Esophagus muscularis mucosa (tissue), 4 donors: ENCODE measurements around the gene ENDOG. TPM values are rescaled to one million over a fixed set of nuclear protein-coding genes. Genes with fewer than 3 reads are reported as not detected.

Experiments used
- DNase-seq: peaks from one replicate; pipeline ENCODE4 v3.0.0-alpha.2; 2017; ENCODE audit errors: extremely low spot score
- H3K27ac ChIP-seq, 4 donors: fragments of 200-600 bp; sonication (generic); replicated peaks in 1 of 4; 1 replicate in 3 of 4; 2 replicates in 1 of 4; pipeline ENCODE4 v1.5.1; 2016 to 2019; ENCODE audit warnings: mild to moderate bottlenecking in 1 of 4
- H3K27me3 ChIP-seq, 4 donors: fragments of 200-600 bp; sonication (generic); one replicate each; pipeline versions ENCODE4 v1.5.1 to v1.6.0; 2016 to 2019
- H3K36me3 ChIP-seq, 4 donors: fragments of 200-600 bp; sonication (generic); one replicate each; pipeline ENCODE4 v1.5.1; 2016 to 2019
- H3K4me1 ChIP-seq, 4 donors: fragments of 200-600 bp; sonication (generic); one replicate each; pipeline ENCODE4 v1.5.1; 2016 to 2019
- H3K4me3 ChIP-seq, 4 donors: fragments of 200-600 bp; sonication (generic); 1 replicate in 2 of 4; 2 replicates in 2 of 4; pipeline ENCODE4 v1.5.1; 2016 to 2019; ENCODE audit warnings: mild to moderate bottlenecking in 4 of 4, moderate library complexity in 1 of 4
- H3K9me3 ChIP-seq, 4 donors: fragments of 200-600 bp; sonication (generic); 1 replicate in 3 of 4; 2 replicates in 1 of 4; pipeline ENCODE4 v1.5.1; 2016 to 2019
- CTCF ChIP-seq, 3 experiments: fragments of 200-600 bp in 2 of 3; fragments of 450-650 bp in 1 of 3; sonication (generic) in 2 of 3; IDR thresholded peaks; one replicate each; pipeline ENCODE4 v1.5.1; 2017 to 2019; ENCODE audit warnings: antibody characterized with exemption in 3 of 3, mild to moderate bottlenecking in 2 of 3, moderate library complexity in 1 of 3
- EP300 ChIP-seq: sonication (generic); formaldehyde crosslinking; IDR thresholded peaks from one replicate; pipeline ENCODE4 v1.6.1; 2017; ENCODE audit warnings: antibody characterized with exemption
- POLR2A ChIP-seq: fragments of 450-650 bp; IDR thresholded peaks from one replicate; pipeline ENCODE4 v1.6.1; 2017; ENCODE audit warnings: antibody characterized with exemption, moderate library complexity, mild to moderate bottlenecking, low read depth
- POLR2AphosphoS5 ChIP-seq, 2 donors: sonication (generic); formaldehyde crosslinking; IDR thresholded peaks; one replicate each; pipeline ENCODE4 v1.6.1; 2017; ENCODE audit warnings: antibody characterized with exemption in 2 of 2
- WGBS: methylation state at CpG from one replicate; pipeline ENCODE4 v1.1.5; 2018; 5-methylcytosine and 5-hydroxymethylcytosine counted together
- intact Hi-C: fragments of 100-400 bp; cut with DNase I; formaldehyde crosslinking; loops from one replicate; pipeline ENCODE4 v1.15.1; 2023
- total RNA-seq, 4 donors: library from RNA; depleted of rRNA; stranded (reverse); fragments of >200 nt; gene quantifications; one replicate each; pipeline versions ENCODE4 v1.1.0 to v1.2.1, GENCODE V29; 2016

The ENDOG gene
- total RNA-seq, 4 donors from 2014 or later = 21.4 to 44.5 (median 37.5) TPM

- Histone ChIP-seq H3K9me3 (no peaks in the 10 kb centered on the region), H3K36me3 (peaks cover 9 to 48% (median 44%) of the 10 kb centered on the region in 4 donors), H3K4me1 (peaks cover 13 to 22% (median 17%) of the 10 kb centered on the region in 4 donors), H3K4me3 (peak overlapping the region; percentile 62 to 88 (median 80)), H3K27ac (peak overlapping the region; percentile 87 to 94 (median 91)), H3K27me3 (no peaks in the 10 kb centered on the region)
- intact Hi-C loops = no loop called here
- TF ChIP-seq POLR2AphosphoS5 (IDR thresholded peaks at IDR 0.05) = peak; percentile 52 to 58
- TF ChIP-seq POLR2A = no peak
- no peak for TF ChIP-seq EP300
- 69% methylated on average over 14 of the region's 18 CpGs for WGBS
- no peak for DNase-seq
These were observed 1.7 kb downstream of the ENDOG start for GRCh38 chr9:128819716-128820664.

- 88% methylated on average over 20 of the region's 24 CpGs for WGBS
- Histone ChIP-seq H3K27me3 (no peaks in the 10 kb centered on the region), H3K36me3 (peaks cover 12 to 57% (median 53%) of the 10 kb centered on the region in 4 donors), H3K4me1 (peaks cover 13 to 22% (median 17%) of the 10 kb centered on the region in 4 donors), H3K9me3 (no peaks in the 10 kb centered on the region), H3K27ac (no peak overlapping the region), H3K4me3 (no peak overlapping the region)
- TF ChIP-seq POLR2AphosphoS5 (IDR thresholded peaks at IDR 0.05) (no peak), POLR2A (no peak), CTCF (IDR thresholded peaks at IDR 0.05) (no peak), EP300 (no peak)
- DNase-seq = no peak
- intact Hi-C loops = no loop called here
These were observed 2.6 kb downstream of the ENDOG start for GRCh38 chr9:128820665-128821583.

- 95% methylated on average over 8 of the region's 16 CpGs for WGBS
- H3K27me3 ChIP-seq = no peaks in the 10 kb centered on the region
- DNase-seq = no peak
- no peak overlapping the region for H3K27ac ChIP-seq
- H3K36me3 ChIP-seq = peaks cover 19 to 66% (median 62%) of the 10 kb centered on the region in 4 donors
- H3K4me3 ChIP-seq = no peak overlapping the region
- H3K9me3 ChIP-seq = no peaks in the 10 kb centered on the region
- TF ChIP-seq EP300 = no peak
- TF ChIP-seq POLR2A = no peak
- TF ChIP-seq CTCF (IDR thresholded peaks at IDR 0.05) = no peak
- no peak for TF ChIP-seq POLR2AphosphoS5 (IDR thresholded peaks at IDR 0.05)
- H3K4me1 ChIP-seq = peaks cover 13 to 22% (median 17%) of the 10 kb centered on the region in 4 donors
- intact Hi-C loops = no loop called here
These were observed 3.5 kb downstream of the ENDOG start for GRCh38 chr9:128821584-128822406.

- no peaks in the 10 kb centered on the region for H3K9me3 ChIP-seq
- peaks cover 19 to 73% (median 68%) of the 10 kb centered on the region in 4 donors for H3K36me3 ChIP-seq
- H3K27me3 ChIP-seq = no peaks in the 10 kb centered on the region
- WGBS = 85% methylated on average over 4 of the region's 22 CpGs
- H3K4me1 ChIP-seq = peaks cover 13 to 22% (median 18%) of the 10 kb centered on the region in 4 donors
- intact Hi-C loops = no loop called here
- H3K27ac ChIP-seq = no peak overlapping the region
- H3K4me3 ChIP-seq = no peak overlapping the region
- no peak for DNase-seq
- no peak for TF ChIP-seq CTCF (IDR thresholded peaks at IDR 0.05)
- no peak for TF ChIP-seq EP300
- TF ChIP-seq POLR2A = no peak
- no peak for TF ChIP-seq POLR2AphosphoS5 (IDR thresholded peaks at IDR 0.05)
These were observed 4.2 kb downstream of the ENDOG start for GRCh38 chr9:128822407-128823042.
